GM21529 (cell line): ENCODE data around the gene QTRT2.

Experiments
- ATAC-seq: cut with Tn5 transposase; IDR thresholded peaks from one replicate; pipeline ENCODE4 v1.9.1; 2021; ENCODE audit not compliant: unreplicated experiment

The QTRT2 gene

GRCh38 chr3:114076711-114077110, 20.2 kb downstream of the QTRT2 start:
- ATAC-seq = no peak

GRCh38 chr3:114078126-114078525, 21.6 kb downstream of the QTRT2 start:
- ATAC-seq = no peak

- no peak for ATAC-seq
These were observed 23.2 kb downstream of the QTRT2 start for GRCh38 chr3:114079761-114080160.

GRCh38 chr3:114080201-114080600, 23.7 kb downstream of the QTRT2 start:
- ATAC-seq = no peak

GRCh38 chr3:114081037-114081436, 24.5 kb downstream of the QTRT2 start:
- ATAC-seq = no peak

- no peak for ATAC-seq
These were observed 26.6 kb downstream of the QTRT2 start for GRCh38 chr3:114083112-114083511.

GRCh38 chr3:114086356-114086755, 29.8 kb downstream of the QTRT2 start:
- ATAC-seq = no peak

GRCh38 chr3:114089675-114090074, 33.1 kb downstream of the QTRT2 start:
- no peak for ATAC-seq

- ATAC-seq = no peak
These were observed 35.8 kb downstream of the QTRT2 start for GRCh38 chr3:114092151-114093015.

GRCh38 chr3:114093016-114093380, 36.5 kb downstream of the QTRT2 start:
- ATAC-seq = no peak

GRCh38 chr3:114093596-114093995, 37.1 kb downstream of the QTRT2 start:
- ATAC-seq = no peak

GRCh38 chr3:114095796-114096195, 39.3 kb downstream of the QTRT2 start:
- no peak for ATAC-seq

GRCh38 chr3:114101101-114101500, 44.6 kb downstream of the QTRT2 start:
- ATAC-seq = no peak

- no peak for ATAC-seq
These were observed 46.6 kb downstream of the QTRT2 start for GRCh38 chr3:114103181-114103580.

GRCh38 chr3:114103858-114104257, 47.3 kb downstream of the QTRT2 start:
- no peak for ATAC-seq

- ATAC-seq = no peak
These were observed 47.9 kb downstream of the QTRT2 start for GRCh38 chr3:114104414-114104813.

GRCh38 chr3:114108137-114108536, 51.6 kb downstream of the QTRT2 start:
- ATAC-seq = no peak

GRCh38 chr3:114110439-114110838, 53.9 kb downstream of the QTRT2 start:
- ATAC-seq = no peak

- no peak for ATAC-seq
These were observed 54.7 kb downstream of the QTRT2 start for GRCh38 chr3:114111060-114111770.

GRCh38 chr3:114112696-114113095, 56.2 kb downstream of the QTRT2 start:
- ATAC-seq = no peak

- no peak for ATAC-seq
These were observed 58.2 kb downstream of the QTRT2 start for GRCh38 chr3:114114719-114115118.

- ATAC-seq = no peak
These were observed 58.6 kb downstream of the QTRT2 start for GRCh38 chr3:114115143-114115542.
